K562 (cell line): ENCODE results near the gene S100A10. TPM values are rescaled to one million over a fixed set of nuclear protein-coding genes. Genes with fewer than 3 reads are reported as not detected.

Source experiments
- ATAC-seq: fragments of 200-7000 bp; cut with Tn5 transposase; 3 replicates; pipeline ENCODE4 v1.9.1; 2020; ENCODE audit warnings: moderate library complexity
- BruUV-seq: library from RNA; stranded (reverse); fragments of 400-500 nt; replicated peaks from 2 replicates; lab custom pipeline; 2021; lab: Mats Ljungman, UMichigan
- CTCF ChIA-PET: fragments of 300-600 bp; formaldehyde crosslinking; extraction: SDS; loops from one replicate; lab custom pipeline; 2021; ENCODE audit warnings: low intra/inter-chr PET ratio; lab: Yijun Ruan, JAX
- POLR2A ChIA-PET: fragments of 300-600, 350-650 bp; sonication (Branson Sonifier 250); formaldehyde crosslinking; extraction: SDS; loops from one replicate; lab custom pipeline; 2021; ENCODE audit warnings: antibody characterized with exemption, inconsistent platforms; lab: Yijun Ruan, JAX
- DNase-seq, 4 experiments: peaks; one replicate each; pipeline versions ENCODE4 v3.0.0 to v3.0.0-alpha.2; 2011 to 2018; ENCODE audit warnings: low spot score in 3 of 4, mixed read lengths in 3 of 4; ENCODE audit errors: extremely low read depth in 1 of 4
- FAIRE-seq: peaks from 2 replicates; lab custom pipeline; 2011; peaks lifted over from hg19 to GRCh38; lab: Jason Lieb, UNC
- H2AFZ ChIP-seq: 2 replicates; pipeline ENCODE4 v1.6.0; 2011; ENCODE audit warnings: low read depth, low read length, control low read depth, inconsistent platforms
- H3K27ac ChIP-seq: fragments of 200-600 bp; 3 replicates; pipeline ENCODE4 v1.8.0; 2011; ENCODE audit warnings: low read depth, mild to moderate bottlenecking, control low read depth, inconsistent platforms, low read length, moderate library complexity, mixed read lengths; ENCODE audit errors: extremely low read depth
- H3K27me3 ChIP-seq, 2 experiments: fragments of 300-600 bp in 1 of 2; 2 replicates in 1 of 2; 3 replicates in 1 of 2; pipeline versions ENCODE4 v1.6.0 to v1.8.0; 2011; ENCODE audit warnings: inconsistent platforms in 2 of 2, low read length in 2 of 2, mild to moderate bottlenecking in 1 of 2, mixed read lengths in 1 of 2, moderate library complexity in 1 of 2; ENCODE audit not compliant: control insufficient read depth in 2 of 2, insufficient read depth in 2 of 2
- H3K36me3 ChIP-seq: fragments of 300-600 bp; 3 replicates; pipeline ENCODE4 v1.8.0; 2011; ENCODE audit warnings: mild to moderate bottlenecking, low read length, inconsistent platforms; ENCODE audit not compliant: control insufficient read depth, insufficient read depth
- H3K4me1 ChIP-seq, 2 experiments: fragments of 200-600 bp in 1 of 2; replicated peaks in 1 of 2; 2 replicates in 1 of 2; 3 replicates in 1 of 2; pipeline versions ENCODE4 v1.5.1 to v1.8.0; 2011; ENCODE audit warnings: inconsistent platforms in 2 of 2, low read length in 2 of 2, mild to moderate bottlenecking in 1 of 2, mixed read lengths in 1 of 2, moderate library complexity in 1 of 2; ENCODE audit not compliant: control insufficient read depth in 2 of 2, insufficient read depth in 2 of 2
- H3K4me2 ChIP-seq: 2 replicates; pipeline ENCODE4 v1.6.1; 2011; ENCODE audit warnings: low read length, control low read depth, inconsistent platforms, mixed read lengths; ENCODE audit not compliant: insufficient read depth
- H3K4me3 ChIP-seq: fragments of 200-600 bp; sonication (generic), shearing (Covaris generic); 2 replicates; pipeline ENCODE4 v1.5.1; 2016; ENCODE audit warnings: control low read depth, inconsistent platforms
- H3K79me2 ChIP-seq: fragments of 200-600 bp; 3 replicates; pipeline ENCODE4 v1.8.0; 2011; ENCODE audit warnings: low read length, inconsistent platforms; ENCODE audit not compliant: control insufficient read depth, insufficient read depth
- H3K9ac ChIP-seq, 2 experiments: 2 replicates each; pipeline versions ENCODE4 v1.6.0 to v1.6.1; 2011; ENCODE audit warnings: low read depth in 2 of 2, low read length in 2 of 2, control low read depth in 1 of 2, inconsistent platforms in 1 of 2, mild to moderate bottlenecking in 1 of 2, mixed read lengths in 1 of 2; ENCODE audit not compliant: insufficient read depth in 1 of 2
- H3K9me1 ChIP-seq: one replicate; pipeline ENCODE4 v1.6.0; 2011; ENCODE audit warnings: inconsistent platforms, mild to moderate bottlenecking, low read length, moderate library complexity; ENCODE audit not compliant: control insufficient read depth, insufficient read depth
- H3K9me3 ChIP-seq: replicated peaks from 2 replicates; pipeline ENCODE4 v1.5.1; 2011; ENCODE audit warnings: low read depth, low read length, inconsistent platforms; ENCODE audit not compliant: control insufficient read depth, insufficient read depth
- H4K20me1 ChIP-seq: replicated peaks from 2 replicates; pipeline ENCODE4 v1.6.1; 2011; ENCODE audit warnings: low read length, inconsistent platforms, mixed read lengths; ENCODE audit not compliant: control insufficient read depth, insufficient read depth
- ASH1L ChIP-seq: fragments of 450-650 bp; IDR thresholded peaks from 2 replicates; pipeline ENCODE4 v1.6.1; 2018; ENCODE audit warnings: borderline replicate concordance, mild to moderate bottlenecking, low read depth; ENCODE audit not compliant: partially characterized antibody
- BHLHE40 ChIP-seq: IDR thresholded peaks from 2 replicates; pipeline ENCODE4 v1.6.1; 2011; ENCODE audit warnings: low read length, improper control_type of control experiment
- MTA1 ChIP-seq: fragments of 450-650 bp; IDR thresholded peaks from 2 replicates; pipeline ENCODE4 v1.6.1; 2017; ENCODE audit warnings: borderline replicate concordance
- RREB1 ChIP-seq: fragments of 250-450 bp; sonication (Bioruptor Pico); IDR thresholded peaks from 2 replicates; pipeline ENCODE4 v1.4.0; 2020
- ZFP36 ChIP-seq: fragments of 150-350 bp; IDR thresholded peaks from 2 replicates; pipeline ENCODE4 v1.6.1; 2018; ENCODE audit warnings: low read length, low read depth; ENCODE audit not compliant: partially characterized antibody
- ZNF232 ChIP-seq: sonication (generic); formaldehyde crosslinking; IDR thresholded peaks from 2 replicates; pipeline ENCODE4 v1.8.0; 2022; ENCODE audit warnings: mild to moderate bottlenecking, missing genetic modification reagents
- ZNF695 ChIP-seq: fragments of 450-650 bp; formaldehyde crosslinking; IDR thresholded peaks from 2 replicates; pipeline ENCODE4 v1.4.0; 2020; ENCODE audit warnings: mild to moderate bottlenecking, moderate library complexity
- WGBS: fragments of 100-300 bp; shearing (Covaris generic); methylation state at CpG from one replicate; pipeline ENCODE4 v1.1.6; 2016; ENCODE audit warnings: low coverage, mixed read lengths; ENCODE audit not compliant: insufficient coverage; ENCODE audit errors: missing lambda C conversion rate; 5-methylcytosine and 5-hydroxymethylcytosine counted together
- in situ Hi-C: fragments of 300-500 bp; cut with MboI; formaldehyde crosslinking; loops from 4 replicates; pipeline ENCODE4 v1.15.0; 2018; ENCODE audit warnings: inconsistent platforms, mixed read lengths
- intact Hi-C: fragments of 100-400 bp; cut with micrococcal nuclease; formaldehyde crosslinking; loops from 2 replicates; pipeline ENCODE4 v1.14.2; 2022
- polyA plus RNA-seq, 8 experiments: library from polyadenylated mRNA; depleted of rRNA in 4 of 8; stranded (reverse) in 5 of 8; unstranded in 3 of 8; fragments of >200 nt; fragmentation: Nextera tagmentation in 2 of 8; fragmentation: Illumina TruSeq in 1 of 8; extraction: Ambion mirVana in 2 of 8; extraction: Trizol in 1 of 8; gene quantifications; 2 replicates each; pipeline versions ENCODE4 v1.2.1 to v1.2.3, GENCODE V29; 2011 to 2014; ENCODE audit warnings: inconsistent platforms in 1 of 8, missing spikeins in 1 of 8
- total RNA-seq, 7 experiments: library from RNA; depleted of rRNA in 6 of 7; stranded (reverse); fragments of >200 nt in 6 of 7; fragmentation: Illumina TruSeq in 2 of 7; extraction: Trizol in 2 of 7; gene quantifications; 2 replicates each; pipeline versions ENCODE4 v1.2.1 to v1.2.3, GENCODE V29; 2011 to 2021; ENCODE audit warnings: low replicate concordance in 1 of 7
- TF ChIP-seq, protein P1 (sequence below): sonication (generic); formaldehyde crosslinking; IDR thresholded peaks from 2 replicates; pipeline ENCODE4 v1.4.0; 2020; ENCODE audit warnings: mild to moderate bottlenecking, missing genetic modification reagents

The S100A10 gene
- total and polyA plus RNA-seq, 9 of the 15 experiments (the other 6 are each of a cell fraction or from before 2014, with no cell fraction given), result 0.32 to 1.6 (median 0.50) TPM; not detected in 3

GRCh38 chr1:151944126-151944856, 49.4 kb downstream of the S100A10 start:
- WGBS, result 23% methylated on average over 7 of the region's 7 CpGs

GRCh38 chr1:151943591-151943990, 50.1 kb downstream of the S100A10 start:
- DNase-seq (no peak), ATAC-seq (no peak), FAIRE-seq (no peak)
- intact Hi-C loops, result no loop called here
- Histone ChIP-seq H3K9me1 (no peaks in the 10 kb centered on the region), H3K27ac (no peak overlapping the region), H3K4me3 (no peak overlapping the region), H3K4me1 (peaks cover 3 to 27% of the 10 kb centered on the region in 2 experiments; a peak in 4 of 5 replicates), H3K36me3 (no peaks in the 10 kb centered on the region), H3K9me3 (no peaks in the 10 kb centered on the region), H3K4me2 (no peak overlapping the region), H2AFZ (no peak overlapping the region), H3K79me2 (no peaks in the 10 kb centered on the region), H4K20me1 (no peaks in the 10 kb centered on the region), H3K9ac (no peak overlapping the region), H3K27me3 (no peaks in the 10 kb centered on the region; a peak in 1 of 5 replicates)
- no TSS peak for BruUV-seq
- in situ Hi-C loops, result no loop called here
- WGBS, result 72% methylated on average over 1 of the region's 1 CpG
- ChIA-PET CTCF (no interaction called here), POLR2A (no interaction called here)
- TF ChIP-seq ASH1L (no peak), MTA1 (no peak), RREB1 (CRISPR knock-in tag) (no peak)
- TF ChIP-seq, protein P1, sequence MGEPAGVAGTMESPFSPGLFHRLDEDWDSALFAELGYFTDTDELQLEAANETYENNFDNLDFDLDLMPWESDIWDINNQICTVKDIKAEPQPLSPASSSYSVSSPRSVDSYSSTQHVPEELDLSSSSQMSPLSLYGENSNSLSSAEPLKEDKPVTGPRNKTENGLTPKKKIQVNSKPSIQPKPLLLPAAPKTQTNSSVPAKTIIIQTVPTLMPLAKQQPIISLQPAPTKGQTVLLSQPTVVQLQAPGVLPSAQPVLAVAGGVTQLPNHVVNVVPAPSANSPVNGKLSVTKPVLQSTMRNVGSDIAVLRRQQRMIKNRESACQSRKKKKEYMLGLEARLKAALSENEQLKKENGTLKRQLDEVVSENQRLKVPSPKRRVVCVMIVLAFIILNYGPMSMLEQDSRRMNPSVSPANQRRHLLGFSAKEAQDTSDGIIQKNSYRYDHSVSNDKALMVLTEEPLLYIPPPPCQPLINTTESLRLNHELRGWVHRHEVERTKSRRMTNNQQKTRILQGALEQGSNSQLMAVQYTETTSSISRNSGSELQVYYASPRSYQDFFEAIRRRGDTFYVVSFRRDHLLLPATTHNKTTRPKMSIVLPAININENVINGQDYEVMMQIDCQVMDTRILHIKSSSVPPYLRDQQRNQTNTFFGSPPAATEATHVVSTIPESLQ, result no peak

More at GRCh38 chr1:151944126-151944856, 49.4 kb downstream of the S100A10 start:
- CTCF ChIA-PET, result no interaction called here
- no peaks in the 10 kb centered on the region; a peak in 1 of 5 replicates for H3K27me3 ChIP-seq
- peaks cover 4 to 27% of the 10 kb centered on the region in 2 experiments; a peak in 4 of 5 replicates for H3K4me1 ChIP-seq
- POLR2A ChIA-PET, result interaction anchor here (0.6 to 1.4 kb wide), 2 partner anchors 14 to 1599 kb away, joined by 3 to 5 read pairs; no protein-coding TSS in a partner anchor
- H3K4me2 ChIP-seq, result peak overlapping the region; percentile 20; the same call in 1 of the 2 replicates
- intact Hi-C loops, result no loop called here
- no peak for ATAC-seq
- in situ Hi-C loops, result no loop called here
- DNase-seq, result peak; percentile 17 to 28 (median 20)
- H4K20me1 ChIP-seq, result no peaks in the 10 kb centered on the region
- FAIRE-seq, result peak; percentile 63
- no peaks in the 10 kb centered on the region for H3K36me3 ChIP-seq
- TF ChIP-seq ZNF232 (CRISPR knock-in tag), result no peak
- peak; percentile 22 for TF ChIP-seq ZFP36
- peak; percentile 28; the same call in 1 of the 2 replicates for TF ChIP-seq BHLHE40
- TF ChIP-seq ZNF695 (CRISPR knock-in tag), result no peak
- H3K79me2 ChIP-seq, result no peaks in the 10 kb centered on the region
- no peak overlapping the region for H3K4me3 ChIP-seq
- no peaks in the 10 kb centered on the region for H3K9me3 ChIP-seq
- no TSS peak for BruUV-seq
- H3K27ac ChIP-seq, result peak overlapping the region; percentile 24; the same call in 2 of the 3 replicates
- H2AFZ ChIP-seq, result peak overlapping the region; percentile 81
- no peaks in the 10 kb centered on the region for H3K9me1 ChIP-seq
- no peak overlapping the region for H3K9ac ChIP-seq
